Breast epithelium (tissue), 4 donors: Measurements from ENCODE around the gene TGM5. TPM values are rescaled to one million over a fixed set of nuclear protein-coding genes. Genes with fewer than 3 reads are reported as not detected.

Source experiments
- DNase-seq, 2 donors: peaks; one replicate each; pipeline ENCODE4 v3.0.0-alpha.2; 2019; ENCODE audit warnings: low spot score in 2 of 2
- H3K27ac ChIP-seq, 2 donors: fragments of 200-600 bp; sonication (generic) in 1 of 2; one replicate each; pipeline ENCODE4 v1.5.1; 2016 to 2019; ENCODE audit warnings: mild to moderate bottlenecking in 1 of 2
- H3K27me3 ChIP-seq, 2 donors: fragments of 200-600 bp; sonication (generic) in 1 of 2; one replicate each; pipeline versions ENCODE4 v1.5.1 to v1.6.0; 2017 to 2019; ENCODE audit warnings: control low read depth in 1 of 2, mild to moderate bottlenecking in 1 of 2
- H3K36me3 ChIP-seq: fragments of 200-600 bp; one replicate; pipeline ENCODE4 v1.5.1; 2019
- H3K4me1 ChIP-seq, 2 donors: fragments of 200-600 bp; sonication (generic); one replicate each; pipeline ENCODE4 v1.5.1; 2016 to 2019; ENCODE audit warnings: control low read depth in 1 of 2
- H3K4me3 ChIP-seq, 3 donors: fragments of 200-600 bp; sonication (generic); 1 replicate in 2 of 3; 2 replicates in 1 of 3; pipeline ENCODE4 v1.5.1; 2016 to 2019; ENCODE audit warnings: mild to moderate bottlenecking in 3 of 3, moderate library complexity in 2 of 3
- H3K9me3 ChIP-seq, 2 donors: fragments of 200-600 bp; sonication (generic) in 1 of 2; one replicate each; pipeline ENCODE4 v1.5.1; 2016 to 2019; ENCODE audit warnings: control low read depth in 1 of 2
- POLR2A ChIP-seq: fragments of 450-650 bp; IDR thresholded peaks from one replicate; pipeline ENCODE4 v1.6.1; 2016; ENCODE audit warnings: antibody characterized with exemption, mild to moderate bottlenecking, moderate library complexity
- POLR2AphosphoS5 ChIP-seq, 3 donors: sonication (generic); formaldehyde crosslinking; IDR thresholded peaks; one replicate each; pipeline ENCODE4 v1.6.1; 2017; ENCODE audit warnings: antibody characterized with exemption in 3 of 3
- intact Hi-C: fragments of 100-400 bp; cut with DNase I; formaldehyde crosslinking; loops from one replicate; pipeline ENCODE4 v1.15.1; 2023; ENCODE audit warnings: low total_unique reads
- total RNA-seq, 3 donors: library from RNA; depleted of rRNA; stranded (reverse); fragments of >200 nt; gene quantifications; one replicate each; pipeline ENCODE4 v1.1.0, GENCODE V29; 2016
- TF ChIP-seq, protein P1 (sequence below), 3 donors: fragments of 450-650 bp; IDR thresholded peaks; one replicate each; pipeline ENCODE4 v1.5.1; 2016 to 2017; ENCODE audit warnings: antibody characterized with exemption in 3 of 3, mild to moderate bottlenecking in 3 of 3, moderate library complexity in 3 of 3

Gene TGM5
- total RNA-seq, 3 donors from 2014 or later = 1.6 to 3.1 (median 2.7) TPM

DNA sequence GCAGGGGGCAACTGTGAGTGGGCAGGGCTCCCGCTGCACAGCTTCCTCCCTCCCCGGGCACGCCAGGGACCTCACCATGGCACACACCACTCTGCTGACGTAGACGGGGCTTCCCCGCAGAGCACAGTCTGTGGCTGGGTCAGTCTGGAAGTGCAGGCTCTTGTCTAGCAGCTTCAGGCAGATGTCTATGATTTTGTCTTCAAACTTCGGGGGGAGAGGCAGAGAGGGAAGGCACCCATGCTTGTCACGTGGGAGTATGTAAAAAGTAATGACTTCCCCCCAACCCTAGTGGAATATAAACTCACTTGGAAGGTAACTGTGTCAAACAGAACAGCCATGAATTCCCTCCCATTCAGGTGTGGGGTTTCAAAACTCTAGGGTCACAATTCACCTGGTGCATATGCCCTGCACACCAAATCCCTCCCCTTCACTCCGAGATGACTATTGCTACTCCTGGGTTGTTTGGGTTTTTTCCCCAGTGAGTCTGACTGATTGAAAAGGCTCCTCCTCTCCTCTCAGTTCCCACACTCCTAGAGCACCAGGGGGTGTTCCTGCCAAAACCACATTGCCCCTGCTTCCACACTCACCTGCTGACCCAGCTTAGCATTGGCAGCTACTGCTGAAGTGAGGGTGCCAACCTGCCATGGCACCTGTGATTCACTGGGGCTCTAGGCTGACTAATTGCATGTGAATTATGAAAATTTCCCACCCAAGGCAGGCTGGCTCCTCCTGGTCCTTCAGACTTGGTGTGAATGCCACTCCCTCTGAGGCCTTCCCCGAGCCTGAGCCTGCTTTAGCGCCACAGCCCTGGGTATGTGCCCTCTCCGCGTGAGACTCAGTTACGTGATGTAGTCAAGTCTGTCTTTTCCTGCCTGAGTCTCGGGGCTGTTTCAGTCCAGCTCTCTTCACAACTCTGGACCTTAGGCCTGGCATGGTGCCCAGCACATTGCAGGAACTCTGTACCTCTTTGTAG lies 13.0 kb downstream of the TGM5 start:
- H3K4me3 ChIP-seq = no peak overlapping the region
- no peaks in the 10 kb centered on the region for H3K4me1 ChIP-seq
- DNase-seq = peak in 1 of 2 donors; percentile 77
- H3K27me3 ChIP-seq = no peaks in the 10 kb centered on the region
- H3K9me3 ChIP-seq = no peaks in the 10 kb centered on the region
- no peaks in the 10 kb centered on the region for H3K36me3 ChIP-seq
- intact Hi-C loops = no loop called here
- TF ChIP-seq POLR2AphosphoS5 (IDR thresholded peaks at IDR 0.05) (peak in 1 of 3 donors; percentile 12), POLR2A (no peak)
- TF ChIP-seq, protein P1, sequence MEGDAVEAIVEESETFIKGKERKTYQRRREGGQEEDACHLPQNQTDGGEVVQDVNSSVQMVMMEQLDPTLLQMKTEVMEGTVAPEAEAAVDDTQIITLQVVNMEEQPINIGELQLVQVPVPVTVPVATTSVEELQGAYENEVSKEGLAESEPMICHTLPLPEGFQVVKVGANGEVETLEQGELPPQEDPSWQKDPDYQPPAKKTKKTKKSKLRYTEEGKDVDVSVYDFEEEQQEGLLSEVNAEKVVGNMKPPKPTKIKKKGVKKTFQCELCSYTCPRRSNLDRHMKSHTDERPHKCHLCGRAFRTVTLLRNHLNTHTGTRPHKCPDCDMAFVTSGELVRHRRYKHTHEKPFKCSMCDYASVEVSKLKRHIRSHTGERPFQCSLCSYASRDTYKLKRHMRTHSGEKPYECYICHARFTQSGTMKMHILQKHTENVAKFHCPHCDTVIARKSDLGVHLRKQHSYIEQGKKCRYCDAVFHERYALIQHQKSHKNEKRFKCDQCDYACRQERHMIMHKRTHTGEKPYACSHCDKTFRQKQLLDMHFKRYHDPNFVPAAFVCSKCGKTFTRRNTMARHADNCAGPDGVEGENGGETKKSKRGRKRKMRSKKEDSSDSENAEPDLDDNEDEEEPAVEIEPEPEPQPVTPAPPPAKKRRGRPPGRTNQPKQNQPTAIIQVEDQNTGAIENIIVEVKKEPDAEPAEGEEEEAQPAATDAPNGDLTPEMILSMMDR (IDR thresholded peaks at IDR 0.05) = no peak
- H3K27ac ChIP-seq = peak overlapping the region; percentile 74 to 75

GRCh38 chr15:43251871-43252250 lies 14.9 kb downstream of the TGM5 start:
- Histone ChIP-seq H3K4me1 (no peaks in the 10 kb centered on the region), H3K4me3 (no peak overlapping the region), H3K27me3 (no peaks in the 10 kb centered on the region), H3K9me3 (no peaks in the 10 kb centered on the region), H3K36me3 (no peaks in the 10 kb centered on the region), H3K27ac (peak overlapping the region in 1 of 2 donors; percentile 31)
- TF ChIP-seq, protein P1 (IDR thresholded peaks at IDR 0.05) = no peak
- no peak for TF ChIP-seq POLR2A
- TF ChIP-seq POLR2AphosphoS5 (IDR thresholded peaks at IDR 0.05) = no peak
- no peak for DNase-seq
- intact Hi-C loops = no loop called here

DNA sequence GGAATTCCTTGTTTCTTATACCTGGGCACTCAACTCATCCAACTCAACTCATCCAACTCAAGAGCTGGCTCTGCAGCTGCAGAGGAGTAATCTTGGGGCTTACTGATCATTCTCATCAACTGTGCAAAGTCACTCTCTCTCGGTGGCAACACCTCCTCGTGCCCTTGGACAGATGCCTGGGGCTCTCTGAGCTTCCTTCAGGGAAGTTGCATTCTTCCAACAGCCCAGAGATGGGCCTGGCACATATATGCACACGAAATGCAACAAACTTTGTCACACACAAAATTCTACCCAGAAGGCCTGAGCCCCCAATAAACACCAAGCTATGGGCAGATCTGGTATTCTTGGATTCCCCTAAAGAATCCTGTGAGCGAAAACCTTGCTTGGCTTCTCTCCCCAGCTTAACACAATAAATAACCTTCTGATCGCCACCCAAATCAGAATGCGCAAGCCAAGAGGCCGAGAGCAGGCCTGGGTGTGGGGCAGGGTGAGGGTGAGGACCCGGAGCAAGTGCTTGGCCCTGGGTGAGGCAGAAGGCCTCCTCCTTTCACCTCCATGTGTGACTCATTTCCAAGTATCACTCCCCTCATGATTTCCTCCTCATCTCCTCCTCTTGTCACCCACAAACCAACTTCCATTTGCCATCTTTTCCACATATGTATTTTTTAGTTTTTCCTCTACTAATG lies 15.4 kb downstream of the TGM5 start:
- peak overlapping the region in 1 of 2 donors; percentile 31 for H3K27ac ChIP-seq
- H3K4me3 ChIP-seq = no peak overlapping the region
- TF ChIP-seq, protein P1 (IDR thresholded peaks at IDR 0.05) = no peak
- no peak for TF ChIP-seq POLR2AphosphoS5 (IDR thresholded peaks at IDR 0.05)
- no peak for TF ChIP-seq POLR2A
- intact Hi-C loops = no loop called here
- DNase-seq = no peak
- H3K27me3 ChIP-seq = no peaks in the 10 kb centered on the region
- no peaks in the 10 kb centered on the region for H3K9me3 ChIP-seq
- H3K4me1 ChIP-seq = no peaks in the 10 kb centered on the region
- no peaks in the 10 kb centered on the region for H3K36me3 ChIP-seq

GRCh38 chr15:43250785-43251184 lies 15.9 kb downstream of the TGM5 start:
- H3K36me3 ChIP-seq = no peaks in the 10 kb centered on the region
- peak overlapping the region in 1 of 2 donors; percentile 11 for H3K27ac ChIP-seq
- no peak for DNase-seq
- intact Hi-C loops = no loop called here
- no peaks in the 10 kb centered on the region for H3K9me3 ChIP-seq
- TF ChIP-seq POLR2A (no peak), POLR2AphosphoS5 (IDR thresholded peaks at IDR 0.05) (no peak)
- TF ChIP-seq, protein P1 (IDR thresholded peaks at IDR 0.05) = no peak
- no peaks in the 10 kb centered on the region for H3K27me3 ChIP-seq
- H3K4me1 ChIP-seq = no peaks in the 10 kb centered on the region
- H3K4me3 ChIP-seq = no peak overlapping the region

DNA sequence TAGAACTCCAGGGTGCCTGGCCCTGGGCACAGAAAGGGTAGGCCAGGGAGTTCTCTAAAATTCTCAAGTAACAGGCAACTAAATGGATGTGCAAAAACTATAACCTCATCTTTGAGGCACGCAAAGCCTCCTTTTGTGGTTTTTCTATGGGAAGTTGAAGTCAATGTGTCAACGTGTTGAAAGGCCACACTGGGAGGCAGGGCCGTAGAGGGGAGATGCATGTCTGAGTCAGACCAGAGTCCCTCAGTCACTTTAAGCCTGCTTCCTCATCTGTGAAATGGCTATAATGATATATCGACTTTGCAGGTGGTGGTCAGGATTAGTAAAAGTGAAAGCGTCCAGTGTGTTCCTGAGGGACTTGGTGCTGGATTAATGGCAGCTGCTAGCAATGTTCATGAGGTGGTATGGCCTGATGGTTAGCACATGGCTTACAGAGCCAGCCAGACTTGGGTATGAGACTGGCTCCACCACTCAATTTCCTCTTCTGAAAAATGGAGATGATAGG lies 17.0 kb downstream of the TGM5 start:
- H3K27me3 ChIP-seq = no peaks in the 10 kb centered on the region
- H3K36me3 ChIP-seq = no peaks in the 10 kb centered on the region
- TF ChIP-seq POLR2AphosphoS5 (IDR thresholded peaks at IDR 0.05) (no peak), POLR2A (no peak)
- TF ChIP-seq, protein P1 (IDR thresholded peaks at IDR 0.05) = no peak
- no peak overlapping the region for H3K4me3 ChIP-seq
- intact Hi-C loops = no loop called here
- H3K4me1 ChIP-seq = no peaks in the 10 kb centered on the region
- DNase-seq = no peak
- no peak overlapping the region for H3K27ac ChIP-seq
- H3K9me3 ChIP-seq = no peaks in the 10 kb centered on the region
